ENCODE data around the gene TM7SF2. TPM values are rescaled to one million over a fixed set of nuclear protein-coding genes. Genes with fewer than 3 reads are reported as not detected.
A peak's percentile ranks its signal among the peaks of the same experiment; 100 is the strongest.

The TM7SF2 gene
- total RNA-seq, 2 experiments from 2014 or later = 10.9 to 11.9 TPM

DNA sequence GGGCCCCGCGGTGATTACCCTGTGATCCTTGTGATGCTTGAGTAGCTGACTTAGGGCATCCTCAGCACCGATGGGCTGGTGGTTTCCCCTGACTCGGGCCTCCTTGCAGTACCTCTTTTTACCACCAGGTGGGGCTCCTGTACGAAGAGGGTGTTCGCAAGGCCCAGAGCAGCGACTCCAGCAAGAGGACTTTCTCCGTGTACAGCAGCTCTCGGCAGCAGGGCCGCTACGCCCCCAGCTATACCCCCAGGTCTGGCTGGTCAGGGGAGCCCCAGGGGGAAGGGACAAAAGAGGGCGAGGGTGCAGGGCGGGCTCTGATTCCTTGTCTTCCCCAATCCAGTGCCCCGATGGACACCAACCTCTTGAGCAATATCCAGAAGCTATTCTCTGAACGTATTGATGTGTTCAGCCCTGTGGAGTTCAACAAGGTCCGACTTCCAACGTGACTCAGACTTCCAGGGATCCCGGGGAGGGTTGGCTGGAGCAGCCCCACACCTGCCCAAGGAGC, 1.3 kb upstream of the TM7SF2 start:
- H3K27me3 Mint-ChIP-seq (ENCODE audit: low read depth) = no peaks in the 10 kb centered on the region
- H3K27ac Mint-ChIP-seq = peak overlapping the region; percentile 46
- DNase-seq = peak; percentile 99
- intact Hi-C loops (cut with micrococcal nuclease) = loop anchor here (1.0 to 5.0 kb wide), 6 partner anchors 8 to 222 kb away; partner anchors contain the start of genes CAPN1, DPF2, POLA2 and SAC3D1
- peaks cover under 1% of the 10 kb centered on the region for H3K36me3 Mint-ChIP-seq (ENCODE audit: low read depth)
- CTCF ChIA-PET = interaction anchor here (0.5 to 4.1 kb wide), 27 partner anchors 8 to 264 kb away, joined by 3 to 41 read pairs (median 4); partner anchors contain the start of genes ARL2, CAPN1, CDC42EP2 and DPF2
- H3K9me3 Mint-ChIP-seq = no peaks in the 10 kb centered on the region
- peaks cover 38% of the 10 kb centered on the region for H3K4me1 Mint-ChIP-seq (ENCODE audit: low read depth)
- H3K4me3 Mint-ChIP-seq = peak overlapping the region; percentile 29

DNA sequence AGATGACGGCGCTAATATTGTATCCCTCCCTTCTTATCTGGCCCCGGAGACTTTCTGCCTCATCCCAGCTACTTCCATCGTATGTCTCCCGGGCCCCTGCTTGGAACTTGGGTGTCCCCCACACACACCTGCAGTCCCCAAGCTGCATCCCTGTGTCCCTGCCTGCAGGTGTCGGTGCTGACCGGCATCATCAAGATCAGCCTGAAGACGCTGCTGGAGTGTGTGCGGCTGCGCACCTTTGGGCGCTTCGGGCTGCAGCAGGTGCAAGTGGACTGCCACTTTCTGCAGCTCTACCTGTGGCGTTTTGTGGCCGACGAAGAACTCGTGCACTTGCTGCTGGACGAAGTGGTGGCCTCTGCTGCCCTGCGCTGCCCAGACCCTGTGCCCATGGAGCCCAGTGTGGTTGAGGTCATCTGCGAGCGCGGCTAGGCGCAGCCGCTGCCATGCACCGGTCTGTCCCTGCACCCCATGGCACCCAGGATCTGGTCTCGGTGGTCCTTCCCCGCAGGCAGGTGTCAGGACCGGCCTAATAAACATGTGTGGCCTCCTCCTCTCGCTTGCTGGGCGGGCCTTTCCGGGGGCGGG, 421 bp upstream of the TM7SF2 start:
- intact Hi-C loops (cut with micrococcal nuclease) = loop anchor here (2.0 to 5.0 kb wide), 3 partner anchors 70 to 221 kb away; partner anchors contain the start of genes DPF2, POLA2 and SAC3D1
- no peaks in the 10 kb centered on the region for H3K27me3 Mint-ChIP-seq (ENCODE audit: low read depth)
- no peak for DNase-seq
- H3K4me3 Mint-ChIP-seq = peak overlapping the region; percentile 80
- H3K27ac Mint-ChIP-seq = no peak overlapping the region
- H3K36me3 Mint-ChIP-seq (ENCODE audit: low read depth) = peaks cover 2% of the 10 kb centered on the region
- H3K9me3 Mint-ChIP-seq = no peaks in the 10 kb centered on the region
- H3K4me1 Mint-ChIP-seq (ENCODE audit: low read depth) = peaks cover 45% of the 10 kb centered on the region
- CTCF ChIA-PET = interaction anchor here (0.6 to 4.1 kb wide), 24 partner anchors 8 to 325 kb away, joined by 3 to 41 read pairs (median 5); partner anchors contain the start of genes ARL2, CAPN1, CDC42EP2 and DPF2

DNA sequence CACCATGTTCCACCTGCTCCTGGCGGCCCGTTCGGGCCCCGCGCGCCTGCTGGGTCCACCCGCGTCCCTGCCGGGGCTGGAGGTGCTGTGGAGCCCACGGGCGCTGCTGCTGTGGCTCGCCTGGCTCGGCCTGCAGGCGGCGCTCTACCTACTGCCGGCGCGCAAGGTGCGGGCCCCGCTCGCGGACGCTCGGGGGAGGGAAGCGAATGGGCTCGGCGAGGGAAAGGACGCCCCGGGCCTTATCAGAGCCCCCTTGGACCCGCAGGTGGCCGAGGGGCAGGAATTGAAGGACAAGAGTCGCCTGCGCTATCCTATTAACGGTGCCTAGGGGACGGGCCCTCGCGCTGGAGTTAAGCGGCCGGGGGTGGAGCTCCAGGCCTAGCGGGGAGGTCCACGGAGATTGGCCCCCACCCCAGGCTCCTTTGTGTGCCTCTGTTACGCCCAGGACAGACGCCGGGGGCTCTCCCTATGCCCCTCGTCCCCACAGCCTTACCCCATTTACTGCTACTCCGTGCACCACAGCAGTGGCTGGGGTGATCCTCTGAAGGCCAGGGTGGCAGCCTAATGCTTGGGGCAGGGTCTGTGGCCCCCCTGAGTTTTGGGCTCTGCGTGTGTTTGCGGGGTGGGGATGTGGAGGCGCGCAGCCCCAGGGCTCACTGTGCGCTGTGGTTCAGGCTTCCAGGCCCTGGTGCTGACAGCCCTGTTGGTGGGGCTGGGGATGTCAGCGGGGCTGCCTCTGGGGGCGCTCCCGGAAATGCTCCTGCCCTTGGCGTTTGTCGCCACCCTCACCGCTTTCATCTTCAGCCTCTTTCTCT, 1.1 kb downstream of the TM7SF2 start:
- CTCF ChIA-PET = interaction anchor here (0.6 to 4.1 kb wide), 10 partner anchors 9 to 326 kb away, joined by 3 to 41 read pairs (median 4); partner anchors contain the start of genes ARL2, FAU, MRPL49 and SNX15
- Mint-ChIP-seq H3K27ac (peak overlapping the region; percentile 72), H3K4me1 (ENCODE audit: low read depth) (peaks cover 51% of the 10 kb centered on the region), H3K9me3 (no peaks in the 10 kb centered on the region), H3K27me3 (ENCODE audit: low read depth) (no peaks in the 10 kb centered on the region), H3K36me3 (ENCODE audit: low read depth) (peaks cover 6% of the 10 kb centered on the region), H3K4me3 (peak overlapping the region; percentile 80)
- peak; percentile 78 for DNase-seq
- intact Hi-C loops (cut with micrococcal nuclease) = loop anchor here (5.0 kb wide), 2 partner anchors 150 to 220 kb away; partner anchors contain the start of genes DPF2 and POLA2

DNA sequence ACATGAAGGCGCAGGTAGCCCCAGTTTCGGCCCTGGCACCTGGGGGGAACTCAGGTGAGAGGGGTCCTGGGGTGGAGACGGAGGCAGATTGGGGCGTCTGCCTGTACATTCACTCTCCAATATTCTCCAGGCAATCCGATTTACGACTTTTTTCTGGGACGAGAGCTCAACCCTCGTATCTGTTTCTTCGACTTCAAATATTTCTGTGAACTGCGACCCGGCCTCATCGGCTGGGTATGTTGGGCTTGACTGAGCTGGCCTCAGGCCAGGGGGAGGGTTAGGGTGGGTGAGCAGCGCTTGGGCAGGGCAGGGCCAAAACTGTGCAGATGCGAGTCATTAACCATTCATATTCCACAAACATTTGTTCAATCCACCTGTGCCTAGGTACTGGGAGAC, 1.7 kb downstream of the TM7SF2 start:
- Mint-ChIP-seq H3K9me3 (no peaks in the 10 kb centered on the region), H3K4me1 (ENCODE audit: low read depth) (peaks cover 57% of the 10 kb centered on the region), H3K27me3 (ENCODE audit: low read depth) (no peaks in the 10 kb centered on the region), H3K27ac (peak overlapping the region; percentile 72), H3K4me3 (peak overlapping the region; percentile 80), H3K36me3 (ENCODE audit: low read depth) (peaks cover 9% of the 10 kb centered on the region)
- no peak for DNase-seq
- intact Hi-C loops (cut with micrococcal nuclease) = loop anchor here (5.0 kb wide), 2 partner anchors 149 to 219 kb away; partner anchors contain the start of genes DPF2 and POLA2
- CTCF ChIA-PET = interaction anchor here (0.6 to 4.1 kb wide), 6 partner anchors 8 to 265 kb away, joined by 3 to 41 read pairs (median 10); partner anchors contain the start of genes FAU, MRPL49, SNX15 and VPS51

DNA sequence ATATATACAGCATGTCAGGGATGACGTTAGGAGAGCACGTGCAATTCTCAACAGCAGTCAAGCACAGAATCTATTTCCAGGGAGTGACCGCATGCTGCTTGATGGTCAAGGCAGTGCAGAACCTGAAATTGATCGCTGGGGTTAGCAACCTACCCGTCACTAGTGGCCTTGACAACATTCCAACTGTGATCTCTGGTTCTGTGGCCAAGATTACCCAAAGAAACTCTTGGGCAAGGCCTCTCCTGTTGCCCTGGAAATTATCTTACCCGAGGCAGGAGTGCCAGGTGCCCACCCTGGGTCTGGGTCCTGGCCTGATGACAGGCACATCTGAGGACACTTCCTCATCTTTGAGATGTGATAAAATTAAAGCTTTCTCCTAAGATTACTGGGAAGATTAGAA, 2.2 kb downstream of the TM7SF2 start:
- no peak overlapping the region for H3K27ac Mint-ChIP-seq
- no peaks in the 10 kb centered on the region for H3K27me3 Mint-ChIP-seq (ENCODE audit: low read depth)
- DNase-seq = no peak
- intact Hi-C loops (cut with micrococcal nuclease) = loop anchor here (5.0 kb wide), 2 partner anchors 148 to 218 kb away; partner anchors contain the start of genes DPF2 and POLA2
- H3K9me3 Mint-ChIP-seq = no peaks in the 10 kb centered on the region
- peaks cover 14% of the 10 kb centered on the region for H3K36me3 Mint-ChIP-seq (ENCODE audit: low read depth)
- peaks cover 62% of the 10 kb centered on the region for H3K4me1 Mint-ChIP-seq (ENCODE audit: low read depth)
- CTCF ChIA-PET = interaction anchor here (0.5 to 4.1 kb wide), 4 partner anchors 16 to 598 kb away, joined by 3 to 41 read pairs (median 4); partner anchors contain the start of genes SNX15 and VPS51
- no peak overlapping the region for H3K4me3 Mint-ChIP-seq

DNA sequence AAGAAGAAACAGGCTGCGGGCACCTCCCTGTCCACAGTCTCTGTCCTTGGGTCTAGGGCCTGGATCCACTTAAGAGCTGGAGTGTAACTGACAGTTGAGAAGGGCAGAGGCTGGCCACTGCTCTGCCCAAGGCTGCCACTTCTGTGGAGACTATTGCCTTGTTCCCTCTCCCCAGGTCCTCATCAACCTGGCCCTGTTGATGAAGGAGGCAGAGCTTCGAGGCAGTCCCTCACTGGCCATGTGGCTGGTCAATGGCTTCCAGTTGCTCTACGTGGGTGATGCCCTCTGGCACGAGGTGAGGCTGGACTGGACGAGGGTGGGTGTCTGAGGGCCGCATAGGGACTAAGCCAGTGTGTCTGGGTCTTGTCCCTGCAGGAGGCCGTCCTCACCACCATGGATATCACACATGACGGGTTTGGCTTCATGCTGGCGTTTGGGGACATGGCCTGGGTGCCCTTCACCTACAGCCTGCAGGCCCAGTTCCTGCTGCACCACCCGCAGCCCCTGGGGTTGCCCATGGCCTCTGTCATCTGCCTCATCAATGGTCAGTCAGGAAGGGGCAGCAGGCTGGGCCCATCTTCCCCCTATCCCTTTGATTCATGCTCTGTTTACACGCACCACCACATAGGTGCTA, 3.0 kb downstream of the TM7SF2 start:
- no peak for DNase-seq
- intact Hi-C loops (cut with micrococcal nuclease) = loop anchor here (5.0 kb wide), 3 partner anchors 142 to 218 kb away; partner anchors contain the start of genes DPF2, MAJIN and POLA2
- Mint-ChIP-seq H3K9me3 (no peaks in the 10 kb centered on the region), H3K4me3 (no peak overlapping the region), H3K36me3 (ENCODE audit: low read depth) (peaks cover 16% of the 10 kb centered on the region), H3K4me1 (ENCODE audit: low read depth) (peaks cover 64% of the 10 kb centered on the region), H3K27me3 (ENCODE audit: low read depth) (no peaks in the 10 kb centered on the region), H3K27ac (no peak overlapping the region)
- CTCF ChIA-PET = interaction anchor here (0.5 to 0.7 kb wide), 3 partner anchors 65 to 597 kb away, joined by 3 read pairs; no protein-coding TSS in a partner anchor

DNA sequence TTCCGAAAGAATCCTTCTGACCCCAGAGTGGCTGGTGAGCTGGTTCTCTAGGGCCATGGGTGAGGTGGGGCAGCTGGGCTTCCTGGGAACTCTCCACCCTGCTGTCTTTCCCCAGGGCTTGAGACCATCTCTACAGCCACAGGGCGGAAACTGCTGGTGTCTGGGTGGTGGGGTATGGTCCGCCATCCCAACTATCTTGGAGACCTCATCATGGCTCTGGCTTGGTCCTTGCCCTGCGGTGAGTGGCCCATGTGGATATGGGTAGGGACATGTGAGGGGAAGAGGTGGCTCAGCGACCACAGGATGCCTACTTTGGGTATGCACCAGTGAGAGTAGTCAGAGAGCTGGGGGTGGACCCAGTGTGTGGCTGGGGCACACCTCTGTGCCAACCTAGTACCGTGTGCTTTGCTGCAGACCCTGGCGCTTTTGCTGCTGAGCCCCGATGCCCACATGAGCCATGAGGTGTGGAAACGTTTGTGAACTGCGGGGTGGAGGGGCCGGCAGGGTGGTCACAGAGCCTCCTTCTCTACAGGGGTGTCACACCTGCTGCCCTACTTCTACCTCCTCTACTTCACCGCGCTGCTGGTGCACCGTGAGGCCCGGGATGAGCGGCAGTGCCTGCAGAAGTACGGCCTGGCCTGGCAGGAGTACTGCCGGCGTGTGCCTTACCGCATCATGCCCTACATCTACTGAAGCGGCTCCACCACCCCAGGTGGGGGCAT, 3.9 kb downstream of the TM7SF2 start:
- Mint-ChIP-seq H3K27ac (no peak overlapping the region), H3K27me3 (ENCODE audit: low read depth) (no peaks in the 10 kb centered on the region), H3K9me3 (no peaks in the 10 kb centered on the region), H3K4me1 (ENCODE audit: low read depth) (peaks cover 66% of the 10 kb centered on the region), H3K4me3 (peak overlapping the region; percentile 87), H3K36me3 (ENCODE audit: low read depth) (peaks cover 23% of the 10 kb centered on the region)
- DNase-seq = no peak
- CTCF ChIA-PET = interaction anchor here (0.7 to 2.7 kb wide), 5 partner anchors 20 to 324 kb away, joined by 3 to 14 read pairs (median 3); partner anchors contain the start of gene ARL2
- intact Hi-C loops (cut with micrococcal nuclease) = loop anchor here (2.0 to 5.0 kb wide), 3 partner anchors 143 to 337 kb away; partner anchors contain the start of genes ATG2A, MAJIN and SF1

DNA sequence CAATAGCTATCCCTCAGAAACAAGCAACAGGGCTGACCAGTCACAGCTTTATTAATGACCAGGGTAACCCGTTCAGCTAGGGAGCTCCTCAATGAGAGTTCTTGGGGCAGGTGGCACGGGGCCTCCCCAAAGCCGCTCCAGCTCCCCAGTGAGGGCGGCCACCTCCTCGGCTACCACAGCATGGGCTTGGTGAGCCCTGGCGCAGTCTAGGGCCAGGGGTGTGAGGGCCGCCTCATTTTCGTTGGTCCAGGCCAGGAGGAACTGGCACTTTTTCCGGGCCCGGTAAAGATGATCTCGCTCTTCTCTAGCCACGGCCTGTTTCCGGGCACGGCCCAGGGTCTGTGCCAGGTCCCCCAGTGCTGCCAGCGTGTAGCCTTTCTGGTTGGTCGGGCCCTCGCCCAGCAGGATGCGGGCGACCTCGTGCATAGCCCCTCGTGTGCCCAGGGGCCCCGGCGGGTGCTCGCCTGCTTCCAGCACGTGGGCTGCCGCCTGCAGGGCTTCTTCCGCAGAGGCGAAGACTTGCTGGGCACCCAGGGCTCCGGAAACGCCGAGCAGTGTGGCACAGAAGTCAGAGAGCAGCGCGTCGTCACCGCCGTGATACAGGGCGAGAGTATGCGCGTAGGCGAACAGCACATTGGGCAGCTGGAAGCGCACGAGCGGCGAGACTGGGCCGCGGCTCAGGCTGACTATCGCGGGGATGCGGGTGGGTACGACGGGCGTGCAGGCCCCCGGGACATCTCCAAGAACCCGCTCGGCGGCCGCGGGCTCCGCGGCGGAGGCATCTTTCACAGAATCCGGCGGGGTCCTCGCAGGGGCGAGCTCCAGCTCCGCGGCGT, 4.9 kb downstream of the TM7SF2 start:
- H3K9me3 Mint-ChIP-seq = no peaks in the 10 kb centered on the region
- H3K27me3 Mint-ChIP-seq (ENCODE audit: low read depth) = no peaks in the 10 kb centered on the region
- peak; percentile 68 for DNase-seq
- H3K36me3 Mint-ChIP-seq (ENCODE audit: low read depth) = peaks cover 29% of the 10 kb centered on the region
- H3K27ac Mint-ChIP-seq = peak overlapping the region; percentile 87
- H3K4me1 Mint-ChIP-seq (ENCODE audit: low read depth) = peaks cover 65% of the 10 kb centered on the region
- intact Hi-C loops (cut with micrococcal nuclease) = loop anchor here (1.0 to 5.0 kb wide), 9 partner anchors 18 to 338 kb away; partner anchors contain the start of genes ATG2A, CDCA5, MAJIN and SF1
- peak overlapping the region; percentile 87 for H3K4me3 Mint-ChIP-seq
- CTCF ChIA-PET = interaction anchor here (0.7 to 2.7 kb wide), 6 partner anchors 15 to 325 kb away, joined by 3 to 14 read pairs (median 4); partner anchors contain the start of gene ARL2

DNA sequence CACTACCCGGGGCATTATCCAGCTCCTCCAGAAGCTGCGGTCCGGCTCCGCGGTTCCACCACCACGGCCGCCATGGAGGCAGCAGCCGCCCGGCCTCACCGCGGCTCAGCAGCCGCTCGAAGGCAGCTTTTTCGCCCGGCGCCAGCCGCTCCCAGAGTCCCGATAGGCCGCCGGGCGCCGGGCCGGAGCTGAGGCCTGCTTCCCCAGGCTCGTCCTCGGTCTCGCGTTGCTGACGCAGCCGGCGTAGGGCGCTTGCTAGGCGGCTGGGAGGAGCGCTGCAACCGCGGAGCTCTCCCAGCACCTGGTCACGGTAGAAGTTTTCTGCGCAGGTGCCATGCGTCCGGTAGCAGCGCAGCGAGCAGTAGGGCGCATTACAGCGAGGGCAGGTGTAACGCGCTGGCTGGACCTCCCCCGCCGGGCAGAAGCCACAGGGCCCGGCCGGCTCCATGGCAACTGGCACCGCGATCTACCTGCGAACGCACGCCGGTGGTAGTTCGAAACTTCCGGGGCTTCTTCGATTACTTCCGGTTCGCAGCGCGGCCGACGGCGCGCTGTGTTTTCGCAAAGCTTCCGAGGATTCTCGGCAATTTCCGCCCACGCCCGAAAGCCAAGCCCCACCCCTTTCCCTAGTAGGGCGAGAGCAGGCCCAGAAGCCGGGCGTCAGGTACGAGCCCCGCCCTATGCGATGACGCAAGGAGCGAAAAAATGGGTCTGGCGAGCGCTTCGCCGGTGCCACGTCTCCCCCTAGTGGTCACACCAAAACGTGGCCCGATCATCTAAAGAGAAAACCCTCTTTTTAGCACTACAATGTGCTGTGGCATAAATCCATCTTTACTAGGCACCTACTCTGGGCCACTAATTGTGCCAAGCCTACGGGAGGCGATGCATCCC, 5.8 kb downstream of the TM7SF2 start, which contains the start of gene ZNHIT2:
Gene ZNHIT2, minus strand, starts transcription at position 496 of the 891 bp plus-strand sequence. Its CDS starts 48 bp downstream, at position 448.
- H3K36me3 Mint-ChIP-seq (ENCODE audit: low read depth) = peaks cover 36% of the 10 kb centered on the region
- DNase-seq = peak; percentile 100
- CTCF ChIA-PET = interaction anchor here (0.6 to 2.7 kb wide), 10 partner anchors 14 to 383 kb away, joined by 3 to 14 read pairs (median 4); partner anchors contain the start of gene ARL2
- peaks cover 66% of the 10 kb centered on the region for H3K4me1 Mint-ChIP-seq (ENCODE audit: low read depth)
- intact Hi-C loops (cut with micrococcal nuclease) = loop anchor here (1.0 to 5.0 kb wide), 10 partner anchors 7 to 339 kb away; partner anchors contain the start of genes ATG2A, CDCA5, MAJIN and SF1
- no peaks in the 10 kb centered on the region for H3K27me3 Mint-ChIP-seq (ENCODE audit: low read depth)
- H3K4me3 Mint-ChIP-seq = peak within 1 kb of the TSS; percentile 87
- H3K27ac Mint-ChIP-seq = peak within 1 kb of the TSS; percentile 87
- H3K9me3 Mint-ChIP-seq = no peaks in the 10 kb centered on the region

Data from activated naive CD4-positive, alpha-beta T cell treated with anti-CD3 and anti-CD28 coated beads for 36 hours (primary cell).